Measurements from ENCODE around the gene SUN1. TPM values are rescaled to one million over a fixed set of nuclear protein-coding genes. Genes with fewer than 3 reads are reported as not detected.
A peak's percentile ranks its signal among the peaks of the same experiment; 100 is the strongest.

Gene SUN1
- polyA plus RNA-seq, 3 donors, result 44.2 to 154 (median 51.5) TPM

DNA sequence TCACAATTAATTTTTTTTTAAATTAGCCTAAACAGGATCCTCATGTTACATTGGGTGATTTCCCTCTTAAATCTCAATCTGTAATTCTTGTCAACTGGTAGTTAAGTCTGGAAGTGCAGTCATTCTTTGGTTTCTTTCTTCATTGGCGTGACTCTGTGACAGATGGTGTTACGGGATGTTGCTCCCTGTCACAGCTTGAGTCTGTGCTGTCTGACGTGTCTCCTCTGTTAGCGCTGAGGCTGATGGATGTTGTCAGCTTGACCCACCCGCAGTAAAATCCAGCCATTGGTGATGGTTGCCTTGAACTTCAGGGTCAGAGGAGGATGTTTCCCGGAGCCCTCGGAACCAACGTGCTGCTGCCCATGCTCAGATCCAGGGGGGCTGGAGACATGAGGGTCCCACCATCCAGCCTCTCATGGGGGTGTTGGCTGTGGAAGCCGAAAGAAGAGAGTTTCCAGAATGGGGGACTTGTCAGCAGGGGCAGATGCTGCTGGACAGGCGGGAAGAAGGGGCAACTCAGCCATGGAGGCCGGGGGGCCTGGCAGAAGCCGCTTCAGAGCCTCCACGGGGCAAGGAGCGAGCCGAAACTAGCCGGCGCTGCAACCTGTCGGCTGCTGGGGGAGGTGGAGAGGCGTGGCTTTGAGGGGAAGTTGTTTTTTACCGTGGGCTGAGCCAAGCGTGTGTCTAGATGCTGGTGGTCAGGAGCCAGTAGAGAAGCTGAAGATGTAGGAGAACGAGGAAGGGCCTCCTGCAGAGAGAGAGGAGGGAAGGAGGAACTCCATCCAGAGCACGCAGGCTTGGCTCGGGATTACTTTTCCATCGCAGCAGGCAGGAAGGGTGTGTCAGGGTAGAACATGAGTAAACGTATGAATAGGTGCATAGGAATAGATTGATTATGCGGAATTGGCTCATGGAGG lies 3.5 kb downstream of the SUN1 start:
- Histone ChIP-seq H2AFZ (ENCODE audit: insufficient read depth, low read depth, low read length, poor library complexity, severe bottlenecking) (no peak overlapping the region), H3K4me2 (replicated peaks; ENCODE audit: extremely low read depth, low read length, poor library complexity, severe bottlenecking) (no peak overlapping the region), H3K79me2 (ENCODE audit: insufficient read depth, low read length) (peaks cover 7% of the 10 kb centered on the region), H4K20me1 (ENCODE audit: insufficient read depth, low read length) (peaks cover 77% of the 10 kb centered on the region), H3K4me1 (ENCODE audit: control insufficient read depth in 1 of 2, insufficient read depth in 2 of 2, low read length in 2 of 2) (peaks cover 10 to 20% of the 10 kb centered on the region in 2 donors), H3K27ac (ENCODE audit: low read depth in 1 of 2, low read length in 2 of 2) (no peak overlapping the region), H3K9ac (ENCODE audit: insufficient read depth, low read length, poor library complexity, severe bottlenecking) (no peak overlapping the region), H3K4me3 (replicated peaks in 1 of 3; ENCODE audit: low read depth in 2 of 3, low read length in 3 of 3) (no peak overlapping the region), H3K9me3 (replicated peaks in 1 of 2; ENCODE audit: control insufficient read depth in 1 of 2, insufficient read depth in 1 of 2, low read length in 2 of 2) (no peaks in the 10 kb centered on the region), H3K36me3 (replicated peaks in 1 of 2; ENCODE audit: control insufficient read depth in 1 of 2, insufficient read depth in 2 of 2, low read length in 2 of 2) (peaks cover 26 to 68% of the 10 kb centered on the region in 2 donors), H3K27me3 (ENCODE audit: control insufficient read depth in 2 of 2, insufficient read depth in 2 of 2, low read length in 2 of 2) (no peaks in the 10 kb centered on the region)
- Mint-ChIP-seq H3K4me1 (peaks cover 29% of the 10 kb centered on the region), H3K36me3 (peaks cover 65 to 86% of the 10 kb centered on the region in 2 donors), H3K9me3 (peaks cover 0 to 5% (median 0%) of the 10 kb centered on the region in 7 donors), H3K27ac (peak overlapping the region in 2 of 7 donors; percentile 18 to 43), H3K4me3 (no peak overlapping the region), H3K27me3 (ENCODE audit: low read depth in 3 of 3) (peaks cover 5 to 18% (median 15%) of the 10 kb centered on the region in 3 donors)
- TF ChIP-seq, protein P1, sequence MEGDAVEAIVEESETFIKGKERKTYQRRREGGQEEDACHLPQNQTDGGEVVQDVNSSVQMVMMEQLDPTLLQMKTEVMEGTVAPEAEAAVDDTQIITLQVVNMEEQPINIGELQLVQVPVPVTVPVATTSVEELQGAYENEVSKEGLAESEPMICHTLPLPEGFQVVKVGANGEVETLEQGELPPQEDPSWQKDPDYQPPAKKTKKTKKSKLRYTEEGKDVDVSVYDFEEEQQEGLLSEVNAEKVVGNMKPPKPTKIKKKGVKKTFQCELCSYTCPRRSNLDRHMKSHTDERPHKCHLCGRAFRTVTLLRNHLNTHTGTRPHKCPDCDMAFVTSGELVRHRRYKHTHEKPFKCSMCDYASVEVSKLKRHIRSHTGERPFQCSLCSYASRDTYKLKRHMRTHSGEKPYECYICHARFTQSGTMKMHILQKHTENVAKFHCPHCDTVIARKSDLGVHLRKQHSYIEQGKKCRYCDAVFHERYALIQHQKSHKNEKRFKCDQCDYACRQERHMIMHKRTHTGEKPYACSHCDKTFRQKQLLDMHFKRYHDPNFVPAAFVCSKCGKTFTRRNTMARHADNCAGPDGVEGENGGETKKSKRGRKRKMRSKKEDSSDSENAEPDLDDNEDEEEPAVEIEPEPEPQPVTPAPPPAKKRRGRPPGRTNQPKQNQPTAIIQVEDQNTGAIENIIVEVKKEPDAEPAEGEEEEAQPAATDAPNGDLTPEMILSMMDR (IDR thresholded peaks at IDR 0.05), result no peak
- WGBS (ENCODE audit: insufficient coverage), result 72% methylated on average over 26 of the region's 27 CpGs
- DNase-seq, result no peak
- intact Hi-C loops (cut with micrococcal nuclease), result no loop called here

DNA sequence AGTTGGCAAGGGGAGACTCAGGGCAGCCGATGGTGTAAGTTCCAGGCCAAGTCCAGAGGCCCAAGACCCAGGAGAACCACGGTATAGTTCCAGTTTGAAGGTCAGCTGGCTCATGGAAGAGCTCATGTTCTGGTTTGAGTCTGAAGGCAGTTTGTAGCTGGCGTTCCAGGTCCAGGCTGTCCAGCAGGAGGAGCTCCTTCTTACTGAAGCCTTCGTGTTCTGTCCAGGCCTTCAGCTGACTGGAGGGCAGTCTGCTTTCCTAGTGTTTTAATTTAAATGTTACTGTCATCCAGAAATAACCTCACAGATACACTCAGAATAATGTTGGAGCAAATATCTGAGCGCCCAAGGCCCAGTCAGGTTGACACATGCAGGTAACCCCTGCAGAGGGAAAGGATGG lies 4.2 kb downstream of the SUN1 start:
- Mint-ChIP-seq H3K27ac (peak overlapping the region in 1 of 7 donors; percentile 43), H3K4me1 (peaks cover 22% of the 10 kb centered on the region), H3K36me3 (peaks cover 63 to 93% of the 10 kb centered on the region in 2 donors), H3K27me3 (ENCODE audit: low read depth in 3 of 3) (peaks cover 6 to 12% (median 11%) of the 10 kb centered on the region in 3 donors), H3K9me3 (peaks cover 0 to 5% (median 0%) of the 10 kb centered on the region in 7 donors), H3K4me3 (no peak overlapping the region)
- peaks cover 5 to 13% of the 10 kb centered on the region in 2 donors for H3K4me1 ChIP-seq (ENCODE audit: control insufficient read depth in 1 of 2, insufficient read depth in 2 of 2, low read length in 2 of 2)
- peaks cover 70% of the 10 kb centered on the region for H4K20me1 ChIP-seq (ENCODE audit: insufficient read depth, low read length)
- no peaks in the 10 kb centered on the region for H3K9me3 ChIP-seq (replicated peaks in 1 of 2; ENCODE audit: control insufficient read depth in 1 of 2, insufficient read depth in 1 of 2, low read length in 2 of 2)
- H3K9ac ChIP-seq (ENCODE audit: insufficient read depth, low read length, poor library complexity, severe bottlenecking), result no peak overlapping the region
- H3K27me3 ChIP-seq (ENCODE audit: control insufficient read depth in 2 of 2, insufficient read depth in 2 of 2, low read length in 2 of 2), result no peaks in the 10 kb centered on the region
- H2AFZ ChIP-seq (ENCODE audit: insufficient read depth, low read depth, low read length, poor library complexity, severe bottlenecking), result no peak overlapping the region
- H3K79me2 ChIP-seq (ENCODE audit: insufficient read depth, low read length), result peaks cover 4% of the 10 kb centered on the region
- H3K4me2 ChIP-seq (replicated peaks; ENCODE audit: extremely low read depth, low read length, poor library complexity, severe bottlenecking), result no peak overlapping the region
- no peak overlapping the region for H3K4me3 ChIP-seq (replicated peaks in 1 of 3; ENCODE audit: low read depth in 2 of 3, low read length in 3 of 3)
- intact Hi-C loops (cut with micrococcal nuclease), result no loop called here
- TF ChIP-seq, protein P1 (IDR thresholded peaks at IDR 0.05), result peak; percentile 23
- WGBS (ENCODE audit: insufficient coverage), result 100% methylated on average over 2 of the region's 5 CpGs
- DNase-seq, result no peak
- no peak overlapping the region for H3K27ac ChIP-seq (ENCODE audit: low read depth in 1 of 2, low read length in 2 of 2)
- H3K36me3 ChIP-seq (replicated peaks in 1 of 2; ENCODE audit: control insufficient read depth in 1 of 2, insufficient read depth in 2 of 2, low read length in 2 of 2), result peaks cover 26 to 68% of the 10 kb centered on the region in 2 donors
